K562 (cell line): Measurements from ENCODE around the gene LAMA4. TPM values are rescaled to one million over a fixed set of nuclear protein-coding genes. Genes with fewer than 3 reads are reported as not detected.

Experiments used
- ATAC-seq: fragments of 200-7000 bp; cut with Tn5 transposase; 3 replicates; pipeline ENCODE4 v1.9.1; 2020; ENCODE audit warnings: moderate library complexity
- BruUV-seq: library from RNA; stranded (reverse); fragments of 400-500 nt; replicated peaks from 2 replicates; lab custom pipeline; 2021; lab: Mats Ljungman, UMichigan
- CTCF ChIA-PET: fragments of 300-600 bp; formaldehyde crosslinking; extraction: SDS; loops from one replicate; lab custom pipeline; 2021; ENCODE audit warnings: low intra/inter-chr PET ratio; lab: Yijun Ruan, JAX
- POLR2A ChIA-PET: fragments of 300-600, 350-650 bp; sonication (Branson Sonifier 250); formaldehyde crosslinking; extraction: SDS; loops from one replicate; lab custom pipeline; 2021; ENCODE audit warnings: antibody characterized with exemption, inconsistent platforms; lab: Yijun Ruan, JAX
- DNase-seq, 4 experiments: peaks; one replicate each; pipeline versions ENCODE4 v3.0.0 to v3.0.0-alpha.2; 2011 to 2018; ENCODE audit warnings: low spot score in 3 of 4, mixed read lengths in 3 of 4; ENCODE audit errors: extremely low read depth in 1 of 4
- FAIRE-seq: peaks from 2 replicates; lab custom pipeline; 2011; peaks lifted over from hg19 to GRCh38; lab: Jason Lieb, UNC
- H2AFZ ChIP-seq: 2 replicates; pipeline ENCODE4 v1.6.0; 2011; ENCODE audit warnings: low read depth, low read length, control low read depth, inconsistent platforms
- H3K27ac ChIP-seq: fragments of 200-600 bp; 3 replicates; pipeline ENCODE4 v1.8.0; 2011; ENCODE audit warnings: low read depth, mild to moderate bottlenecking, control low read depth, inconsistent platforms, low read length, moderate library complexity, mixed read lengths; ENCODE audit errors: extremely low read depth
- H3K27me3 ChIP-seq, 2 experiments: fragments of 300-600 bp in 1 of 2; 2 replicates in 1 of 2; 3 replicates in 1 of 2; pipeline versions ENCODE4 v1.6.0 to v1.8.0; 2011; ENCODE audit warnings: inconsistent platforms in 2 of 2, low read length in 2 of 2, mild to moderate bottlenecking in 1 of 2, mixed read lengths in 1 of 2, moderate library complexity in 1 of 2; ENCODE audit not compliant: control insufficient read depth in 2 of 2, insufficient read depth in 2 of 2
- H3K36me3 ChIP-seq: fragments of 300-600 bp; 3 replicates; pipeline ENCODE4 v1.8.0; 2011; ENCODE audit warnings: mild to moderate bottlenecking, low read length, inconsistent platforms; ENCODE audit not compliant: control insufficient read depth, insufficient read depth
- H3K4me1 ChIP-seq, 2 experiments: fragments of 200-600 bp in 1 of 2; replicated peaks in 1 of 2; 2 replicates in 1 of 2; 3 replicates in 1 of 2; pipeline versions ENCODE4 v1.5.1 to v1.8.0; 2011; ENCODE audit warnings: inconsistent platforms in 2 of 2, low read length in 2 of 2, mild to moderate bottlenecking in 1 of 2, mixed read lengths in 1 of 2, moderate library complexity in 1 of 2; ENCODE audit not compliant: control insufficient read depth in 2 of 2, insufficient read depth in 2 of 2
- H3K4me2 ChIP-seq: 2 replicates; pipeline ENCODE4 v1.6.1; 2011; ENCODE audit warnings: low read length, control low read depth, inconsistent platforms, mixed read lengths; ENCODE audit not compliant: insufficient read depth
- H3K4me3 ChIP-seq: fragments of 200-600 bp; sonication (generic), shearing (Covaris generic); 2 replicates; pipeline ENCODE4 v1.5.1; 2016; ENCODE audit warnings: control low read depth, inconsistent platforms
- H3K79me2 ChIP-seq: fragments of 200-600 bp; 3 replicates; pipeline ENCODE4 v1.8.0; 2011; ENCODE audit warnings: low read length, inconsistent platforms; ENCODE audit not compliant: control insufficient read depth, insufficient read depth
- H3K9ac ChIP-seq, 2 experiments: 2 replicates each; pipeline versions ENCODE4 v1.6.0 to v1.6.1; 2011; ENCODE audit warnings: low read depth in 2 of 2, low read length in 2 of 2, control low read depth in 1 of 2, inconsistent platforms in 1 of 2, mild to moderate bottlenecking in 1 of 2, mixed read lengths in 1 of 2; ENCODE audit not compliant: insufficient read depth in 1 of 2
- H3K9me1 ChIP-seq: one replicate; pipeline ENCODE4 v1.6.0; 2011; ENCODE audit warnings: inconsistent platforms, mild to moderate bottlenecking, low read length, moderate library complexity; ENCODE audit not compliant: control insufficient read depth, insufficient read depth
- H3K9me3 ChIP-seq: replicated peaks from 2 replicates; pipeline ENCODE4 v1.5.1; 2011; ENCODE audit warnings: low read depth, low read length, inconsistent platforms; ENCODE audit not compliant: control insufficient read depth, insufficient read depth
- H4K20me1 ChIP-seq: replicated peaks from 2 replicates; pipeline ENCODE4 v1.6.1; 2011; ENCODE audit warnings: low read length, inconsistent platforms, mixed read lengths; ENCODE audit not compliant: control insufficient read depth, insufficient read depth
- ARID4B ChIP-seq: sonication (generic); formaldehyde crosslinking; IDR thresholded peaks from 2 replicates; pipeline ENCODE4 v1.8.0; 2022; ENCODE audit warnings: mild to moderate bottlenecking, missing genetic modification reagents
- CBFA2T3 ChIP-seq: fragments of 450-650 bp; IDR thresholded peaks from 2 replicates; pipeline ENCODE4 v1.6.1; 2017
- CHD2 ChIP-seq: IDR thresholded peaks from 2 replicates; pipeline ENCODE4 v1.6.1; 2011; ENCODE audit warnings: low read depth, low read length
- COPS2 ChIP-seq: fragments of 450-650 bp; conservative IDR thresholded peaks from 2 replicates; pipeline ENCODE4 v1.6.1; 2016; ENCODE audit warnings: mild to moderate bottlenecking, moderate library complexity
- DPF2 ChIP-seq: fragments of 450-650 bp; IDR thresholded peaks from 2 replicates; pipeline ENCODE4 v1.6.1; 2016
- ELK3 ChIP-seq: fragments of 450-650 bp; formaldehyde crosslinking; IDR thresholded peaks from 2 replicates; pipeline ENCODE4 v1.4.0; 2020; ENCODE audit warnings: mild to moderate bottlenecking
- IRF2 ChIP-seq: sonication (generic); formaldehyde crosslinking; IDR thresholded peaks from 2 replicates; pipeline ENCODE4 v1.8.1; 2022; ENCODE audit warnings: mild to moderate bottlenecking, missing genetic modification reagents
- KAT2B ChIP-seq: IDR thresholded peaks from one replicate; pipeline ENCODE4 v1.6.1; 2012; ENCODE audit warnings: low read depth, mild to moderate bottlenecking, control low read depth, inconsistent platforms, low read length, moderate library complexity
- MYNN ChIP-seq, 2 experiments: sonication (generic); formaldehyde crosslinking in 1 of 2; IDR thresholded peaks; 2 replicates each; pipeline versions ENCODE4 v1.5.0 to v1.6.1; 2016 to 2020; ENCODE audit warnings: antibody characterized with exemption in 1 of 2, missing genetic modification reagents in 1 of 2
- SP2 ChIP-seq: IDR thresholded peaks from 2 replicates; pipeline ENCODE4 v1.6.1; 2011; ENCODE audit warnings: mild to moderate bottlenecking, low read depth, low read length, moderate library complexity; ENCODE audit not compliant: poor library complexity, severe bottlenecking; ENCODE audit errors: extremely low read depth
- TOE1 ChIP-seq, 2 experiments: fragments of 450-650 bp in 1 of 2; sonication (generic) in 1 of 2; formaldehyde crosslinking in 1 of 2; IDR thresholded peaks; 2 replicates each; pipeline versions ENCODE4 v1.7.1 to v1.8.0; 2016 to 2022; ENCODE audit warnings: borderline replicate concordance in 2 of 2, mild to moderate bottlenecking in 2 of 2, antibody characterized with exemption in 1 of 2, inconsistent platforms in 1 of 2, low read depth in 1 of 2, missing genetic modification reagents in 1 of 2, moderate library complexity in 1 of 2
- ZBED1 ChIP-seq: IDR thresholded peaks from 2 replicates; pipeline ENCODE4 v1.6.1; 2014
- ZNF175 ChIP-seq: fragments of 200-800 bp; sonication (Bioruptor generic); IDR thresholded peaks from 2 replicates; pipeline ENCODE4 v1.6.1; 2016; ENCODE audit warnings: low read depth, mild to moderate bottlenecking, missing genetic modification characterization, missing compliant biosample characterization
- ZNF197 ChIP-seq: fragments of 200-800 bp; sonication (Bioruptor generic); IDR thresholded peaks from 2 replicates; pipeline ENCODE4 v1.6.1; 2016; ENCODE audit warnings: low read depth, missing genetic modification characterization, missing compliant biosample characterization
- WGBS: fragments of 100-300 bp; shearing (Covaris generic); methylation state at CpG from one replicate; pipeline ENCODE4 v1.1.6; 2016; ENCODE audit warnings: low coverage, mixed read lengths; ENCODE audit not compliant: insufficient coverage; ENCODE audit errors: missing lambda C conversion rate; 5-methylcytosine and 5-hydroxymethylcytosine counted together
- in situ Hi-C: fragments of 300-500 bp; cut with MboI; formaldehyde crosslinking; loops from 4 replicates; pipeline ENCODE4 v1.15.0; 2018; ENCODE audit warnings: inconsistent platforms, mixed read lengths
- intact Hi-C: fragments of 100-400 bp; cut with micrococcal nuclease; formaldehyde crosslinking; loops from 2 replicates; pipeline ENCODE4 v1.14.2; 2022
- polyA plus RNA-seq, 8 experiments: library from polyadenylated mRNA; depleted of rRNA in 4 of 8; stranded (reverse) in 5 of 8; unstranded in 3 of 8; fragments of >200 nt; fragmentation: Nextera tagmentation in 2 of 8; fragmentation: Illumina TruSeq in 1 of 8; extraction: Ambion mirVana in 2 of 8; extraction: Trizol in 1 of 8; gene quantifications; 2 replicates each; pipeline versions ENCODE4 v1.2.1 to v1.2.3, GENCODE V29; 2011 to 2014; ENCODE audit warnings: inconsistent platforms in 1 of 8, missing spikeins in 1 of 8
- total RNA-seq, 7 experiments: library from RNA; depleted of rRNA in 6 of 7; stranded (reverse); fragments of >200 nt in 6 of 7; fragmentation: Illumina TruSeq in 2 of 7; extraction: Trizol in 2 of 7; gene quantifications; 2 replicates each; pipeline versions ENCODE4 v1.2.1 to v1.2.3, GENCODE V29; 2011 to 2021; ENCODE audit warnings: low replicate concordance in 1 of 7

The LAMA4 gene
- total and polyA plus RNA-seq, 9 of the 15 experiments (the other 6 are each of a cell fraction or from before 2014, with no cell fraction given): 0.05 to 2.9 (median 0.51) TPM

- Histone ChIP-seq H3K36me3 (no peaks in the 10 kb centered on the region), H3K27ac (no peak overlapping the region), H3K27me3 (no peaks in the 10 kb centered on the region), H4K20me1 (no peaks in the 10 kb centered on the region), H3K4me3 (no peak overlapping the region), H3K79me2 (no peaks in the 10 kb centered on the region), H2AFZ (no peak overlapping the region), H3K4me1 (no peaks in the 10 kb centered on the region), H3K9ac (no peak overlapping the region), H3K9me1 (no peaks in the 10 kb centered on the region), H3K4me2 (no peak overlapping the region), H3K9me3 (no peaks in the 10 kb centered on the region)
- ATAC-seq: no peak
- FAIRE-seq: no peak
- no TSS peak for BruUV-seq
- in situ Hi-C loops (loop anchor here (25.0 kb wide), 1 partner anchor 1718 kb away; no protein-coding TSS in a partner anchor), intact Hi-C loops (no loop called here)
- CTCF ChIA-PET: no interaction called here
- 0% methylated on average over 1 of the region's 1 CpG for WGBS
- DNase-seq: no peak
- POLR2A ChIA-PET: interaction anchor here (1.4 kb wide), 1 partner anchor 12 kb away, joined by 5 read pairs; no protein-coding TSS in a partner anchor
- TF ChIP-seq TOE1 (IDR thresholded peaks at IDR 0.05; ENCODE audit: borderline replicate concordance) (no peak), TOE1 (CRISPR knock-in tag; IDR thresholded peaks at IDR 0.05; ENCODE audit: borderline replicate concordance, low read depth) (no peak), ZNF197 (CRISPR knock-in tag) (no peak), IRF2 (CRISPR knock-in tag) (no peak), SP2 (no peak), COPS2 (no peak), ZNF175 (CRISPR knock-in tag) (no peak), MYNN (IDR thresholded peaks at IDR 0.05) (no peak), MYNN (CRISPR knock-in tag; IDR thresholded peaks at IDR 0.05) (no peak), CHD2 (no peak), DPF2 (no peak), ARID4B (CRISPR knock-in tag) (no peak), ELK3 (CRISPR knock-in tag) (no peak), CBFA2T3 (no peak), ZBED1 (no peak), KAT2B (no peak)
- TF ChIP-seq, all 486 proteins: peak for 0
Observed at GRCh38 chr6:112194511-112194910, 59.9 kb downstream of the LAMA4 start.
